Osteoblast (primary cell): ENCODE results near the gene MBNL3. TPM values are rescaled to one million over a fixed set of nuclear protein-coding genes. Genes with fewer than 3 reads are reported as not detected.
"Not testable (repeated sequence)": the region's sequence is repeated elsewhere in the genome, so short reads cannot be mapped to it uniquely, and the experiment has no call there.

Experiments
- DNase-seq: peaks from one replicate; pipeline ENCODE4 v3.0.0; 2011; ENCODE audit warnings: low spot score, mixed read lengths; ENCODE audit not compliant: insufficient read length; ENCODE audit errors: missing footprints
- H2AFZ ChIP-seq: 2 replicates; pipeline ENCODE4 v1.6.0; 2011; ENCODE audit warnings: mild to moderate bottlenecking, low read length
- H3K27ac ChIP-seq: 2 replicates; pipeline ENCODE4 v1.5.1; 2011; ENCODE audit warnings: mild to moderate bottlenecking, low read depth, low read length, moderate library complexity
- H3K27me3 ChIP-seq: 2 replicates; pipeline ENCODE4 v1.6.0; 2012; ENCODE audit warnings: mild to moderate bottlenecking, control low read depth, inconsistent platforms, low read length, moderate library complexity; ENCODE audit not compliant: insufficient read depth
- H3K36me3 ChIP-seq: 2 replicates; pipeline ENCODE4 v1.5.1; 2011; ENCODE audit warnings: mild to moderate bottlenecking, low read length, control low read depth, moderate library complexity; ENCODE audit not compliant: insufficient read depth
- H3K4me1 ChIP-seq: 2 replicates; pipeline ENCODE4 v1.5.1; 2011; ENCODE audit warnings: mild to moderate bottlenecking, low read length, control low read depth, moderate library complexity; ENCODE audit not compliant: insufficient read depth
- H3K4me2 ChIP-seq: 2 replicates; pipeline ENCODE4 v1.6.0; 2011; ENCODE audit warnings: mild to moderate bottlenecking, low read length; ENCODE audit not compliant: insufficient read depth
- H3K4me3 ChIP-seq: fragments of 200-600 bp; sonication (generic); 3 replicates; pipeline ENCODE4 v1.5.1; 2012; ENCODE audit warnings: mild to moderate bottlenecking, low read length, inconsistent platforms; ENCODE audit not compliant: insufficient read depth
- H3K79me2 ChIP-seq: 2 replicates; pipeline ENCODE4 v1.6.0; 2012; ENCODE audit warnings: mild to moderate bottlenecking, low read length, control low read depth, inconsistent platforms; ENCODE audit not compliant: insufficient read depth
- H3K9me3 ChIP-seq: 2 replicates; pipeline ENCODE4 v1.5.1; 2011; ENCODE audit warnings: low read depth, low read length, control low read depth
- H4K20me1 ChIP-seq: 2 replicates; pipeline ENCODE4 v1.6.0; 2012; ENCODE audit warnings: mild to moderate bottlenecking, low read length, control low read depth; ENCODE audit not compliant: insufficient read depth
- total RNA-seq: library from RNA; depleted of rRNA; stranded (reverse); fragments of >200 nt; gene quantifications from 2 replicates; pipeline ENCODE4 v1.2.3, GENCODE V29; 2012
- TF ChIP-seq, protein P1 (sequence below): IDR thresholded peaks from 2 replicates; pipeline ENCODE4 v1.5.1; 2011; ENCODE audit warnings: mild to moderate bottlenecking, low read depth, low read length, moderate library complexity; ENCODE audit errors: extremely low read depth

MBNL3 gene
- total RNA-seq, 1 donor, result 1.8 TPM

DNA sequence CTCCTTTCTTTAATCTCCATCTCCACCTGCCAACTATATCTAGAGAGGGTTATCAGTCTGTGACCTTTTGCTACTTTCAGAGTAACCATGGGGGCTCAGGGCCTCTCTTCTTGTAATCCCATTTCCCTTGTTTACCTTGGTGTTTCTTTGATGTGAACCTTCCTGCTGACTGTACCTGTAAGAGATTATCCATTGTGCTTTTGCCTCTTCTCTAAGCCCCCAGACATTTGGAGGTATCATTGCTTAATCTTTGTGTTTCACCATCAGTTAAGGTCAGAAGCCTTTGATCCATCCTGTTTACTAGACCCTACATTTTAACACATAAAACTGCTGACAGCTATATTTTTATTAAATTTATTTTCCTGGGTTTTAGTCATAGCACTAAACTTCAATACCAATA, 157.8 kb downstream of the MBNL3 start:
- Histone ChIP-seq H3K36me3 (no peaks in the 10 kb centered on the region), H3K79me2 (no peaks in the 10 kb centered on the region), H3K9me3 (no peaks in the 10 kb centered on the region), H3K27ac (no peak overlapping the region), H3K4me1 (no peaks in the 10 kb centered on the region), H3K4me2 (no peak overlapping the region), H3K27me3 (peaks cover 2% of the 10 kb centered on the region), H4K20me1 (no peaks in the 10 kb centered on the region), H3K4me3 (no peak overlapping the region), H2AFZ (no peak overlapping the region)
- TF ChIP-seq, protein P1, sequence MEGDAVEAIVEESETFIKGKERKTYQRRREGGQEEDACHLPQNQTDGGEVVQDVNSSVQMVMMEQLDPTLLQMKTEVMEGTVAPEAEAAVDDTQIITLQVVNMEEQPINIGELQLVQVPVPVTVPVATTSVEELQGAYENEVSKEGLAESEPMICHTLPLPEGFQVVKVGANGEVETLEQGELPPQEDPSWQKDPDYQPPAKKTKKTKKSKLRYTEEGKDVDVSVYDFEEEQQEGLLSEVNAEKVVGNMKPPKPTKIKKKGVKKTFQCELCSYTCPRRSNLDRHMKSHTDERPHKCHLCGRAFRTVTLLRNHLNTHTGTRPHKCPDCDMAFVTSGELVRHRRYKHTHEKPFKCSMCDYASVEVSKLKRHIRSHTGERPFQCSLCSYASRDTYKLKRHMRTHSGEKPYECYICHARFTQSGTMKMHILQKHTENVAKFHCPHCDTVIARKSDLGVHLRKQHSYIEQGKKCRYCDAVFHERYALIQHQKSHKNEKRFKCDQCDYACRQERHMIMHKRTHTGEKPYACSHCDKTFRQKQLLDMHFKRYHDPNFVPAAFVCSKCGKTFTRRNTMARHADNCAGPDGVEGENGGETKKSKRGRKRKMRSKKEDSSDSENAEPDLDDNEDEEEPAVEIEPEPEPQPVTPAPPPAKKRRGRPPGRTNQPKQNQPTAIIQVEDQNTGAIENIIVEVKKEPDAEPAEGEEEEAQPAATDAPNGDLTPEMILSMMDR, result no peak
- DNase-seq, result no peak

DNA sequence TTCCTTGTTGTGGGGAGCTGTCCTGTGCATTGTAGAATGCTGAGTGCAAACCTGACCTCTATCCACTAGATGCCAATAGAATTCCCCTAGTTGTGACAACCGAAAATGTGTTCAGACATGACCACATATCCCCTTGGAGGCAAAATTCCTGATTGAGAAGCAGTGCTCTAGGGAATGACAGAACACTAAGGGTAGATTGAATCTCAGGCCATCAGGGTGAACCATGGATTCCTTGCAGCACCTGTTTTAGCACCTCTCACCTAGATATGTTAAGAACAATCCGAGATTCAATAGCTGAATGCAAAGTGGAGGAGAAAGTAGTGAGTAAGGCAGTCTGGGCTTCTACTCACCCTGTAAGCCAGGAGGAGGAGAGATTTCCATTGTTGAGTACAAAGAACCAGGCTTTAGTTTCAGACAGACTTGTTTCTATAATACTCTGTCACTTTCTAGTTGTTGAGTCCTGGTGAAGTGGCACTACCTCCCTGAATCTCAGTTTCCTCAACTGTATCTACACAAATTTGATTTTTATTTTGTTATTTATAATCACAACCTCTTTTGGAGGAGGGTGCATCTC, 158.6 kb downstream of the MBNL3 start:
- no peak for DNase-seq
- no peaks in the 10 kb centered on the region for H3K4me1 ChIP-seq
- H3K27ac ChIP-seq, result no peak overlapping the region
- H3K27me3 ChIP-seq, result no peaks in the 10 kb centered on the region
- H3K4me3 ChIP-seq, result no peak overlapping the region
- H2AFZ ChIP-seq, result no peak overlapping the region
- H3K79me2 ChIP-seq, result no peaks in the 10 kb centered on the region
- H3K4me2 ChIP-seq, result no peak overlapping the region
- H4K20me1 ChIP-seq, result no peaks in the 10 kb centered on the region
- no peaks in the 10 kb centered on the region for H3K36me3 ChIP-seq
- TF ChIP-seq, protein P1, result no peak
- H3K9me3 ChIP-seq, result no peaks in the 10 kb centered on the region

DNA sequence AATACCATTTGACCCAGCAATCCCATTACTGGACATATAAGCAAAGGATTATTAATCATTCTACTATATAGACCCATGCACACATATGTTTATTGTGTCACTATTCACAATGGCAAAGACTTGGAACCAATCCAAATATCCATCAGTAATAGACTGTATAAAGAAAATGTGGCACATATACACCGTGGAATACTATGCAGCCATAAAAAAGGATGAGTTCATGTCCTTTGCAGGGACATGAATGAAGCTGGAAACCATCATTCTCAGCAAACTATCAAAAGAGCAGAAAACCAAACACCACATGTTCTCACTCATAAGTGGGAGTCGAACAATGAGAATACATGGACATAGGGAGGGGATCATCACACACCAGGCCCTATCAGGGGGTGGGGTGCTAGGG, 161.9 kb downstream of the MBNL3 start:
- H2AFZ ChIP-seq, H3K27ac ChIP-seq, H3K27me3 ChIP-seq, H4K20me1 ChIP-seq, H3K4me2 ChIP-seq, DNase-seq, H3K36me3 ChIP-seq, H3K79me2 ChIP-seq, H3K9me3 ChIP-seq, H3K4me3 ChIP-seq, H3K4me1 ChIP-seq: not testable (repeated sequence)
